Stomach smooth muscle (tissue), 2 donors: ENCODE results near the gene DCC.
"Not testable (repeated sequence)": the region's sequence is repeated elsewhere in the genome, so short reads cannot be mapped to it uniquely, and the experiment has no call there.

Source experiments
- H3K27ac ChIP-seq: one replicate; pipeline ENCODE4 v1.7.0; 2013; ENCODE audit warnings: mild to moderate bottlenecking, low read length, inconsistent platforms
- H3K27me3 ChIP-seq, 2 donors: one replicate each; pipeline ENCODE4 v1.7.0; 2013; ENCODE audit warnings: low read length in 2 of 2; ENCODE audit not compliant: insufficient read depth in 2 of 2, control insufficient read depth in 1 of 2
- H3K36me3 ChIP-seq, 2 donors: one replicate each; pipeline ENCODE4 v1.7.0; 2013; ENCODE audit warnings: low read length in 2 of 2; ENCODE audit not compliant: control insufficient read depth in 2 of 2, insufficient read depth in 2 of 2
- H3K4me1 ChIP-seq: one replicate; pipeline ENCODE4 v1.7.0; 2013; ENCODE audit warnings: low read length; ENCODE audit not compliant: control insufficient read depth, insufficient read depth
- H3K4me3 ChIP-seq, 2 donors: one replicate each; pipeline ENCODE4 v1.7.0; 2013; ENCODE audit warnings: low read length in 2 of 2
- H3K9ac ChIP-seq, 2 donors: one replicate each; pipeline ENCODE4 v1.7.0; 2013; ENCODE audit warnings: low read length in 2 of 2, mild to moderate bottlenecking in 1 of 2
- H3K9me3 ChIP-seq, 2 donors: one replicate each; pipeline ENCODE4 v1.7.0; 2013; ENCODE audit warnings: low read length in 2 of 2; ENCODE audit not compliant: control insufficient read depth in 2 of 2
- donor health status: healthy.
- donor health status: Pancreatic carcinoma.

Gene DCC

GRCh38 chr18:53503914-53504441 is 1164.0 kb downstream of the DCC start:
- Histone ChIP-seq H3K36me3 (no peaks in the 10 kb centered on the region), H3K4me3 (no peak overlapping the region), H3K27ac (no peak overlapping the region), H3K9ac (no peak overlapping the region), H3K4me1 (no peaks in the 10 kb centered on the region), H3K9me3 (no peaks in the 10 kb centered on the region), H3K27me3 (no peaks in the 10 kb centered on the region)

DNA sequence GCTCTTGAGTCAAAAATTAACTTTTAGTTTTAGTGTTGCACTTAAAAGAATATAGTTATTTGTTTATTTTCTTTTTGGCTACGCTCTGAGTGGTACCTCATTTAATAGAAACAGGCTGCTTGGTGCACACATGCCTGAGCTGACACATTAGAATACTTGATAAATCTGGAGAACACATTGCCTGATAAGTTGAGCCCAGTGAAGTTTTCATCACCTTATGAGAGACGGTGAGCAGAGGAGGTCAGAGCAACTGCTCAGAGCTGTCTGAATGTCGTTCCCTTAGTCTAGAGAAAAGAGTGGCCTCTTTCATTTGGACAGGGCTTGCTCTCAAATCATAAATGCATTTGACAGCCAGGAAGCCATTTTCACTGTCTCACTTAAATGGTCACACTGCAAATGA is 1168.5 kb downstream of the DCC start:
- Histone ChIP-seq H3K4me1 (no peaks in the 10 kb centered on the region), H3K27me3 (no peaks in the 10 kb centered on the region), H3K36me3 (no peaks in the 10 kb centered on the region), H3K9me3 (no peaks in the 10 kb centered on the region), H3K27ac (no peak overlapping the region), H3K9ac (no peak overlapping the region), H3K4me3 (no peak overlapping the region)

DNA sequence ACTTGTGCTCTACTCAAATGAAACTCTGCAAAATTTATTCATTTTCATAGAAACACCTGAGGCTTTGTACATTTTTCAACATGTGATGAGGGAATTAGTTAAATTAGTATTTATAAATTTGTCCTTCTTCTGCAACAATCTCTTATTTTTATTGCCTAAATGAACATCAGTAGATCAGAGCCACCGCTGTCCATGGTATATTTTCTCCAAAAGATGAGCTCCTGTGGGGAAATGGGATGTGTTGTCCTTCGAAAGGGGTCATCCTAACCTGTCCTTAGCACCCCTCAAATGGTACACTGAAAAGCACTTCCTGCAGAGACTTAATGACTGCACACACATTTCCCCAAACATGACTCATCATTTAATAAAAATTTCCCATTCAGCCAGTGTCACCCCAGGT is 1169.9 kb downstream of the DCC start:
- Histone ChIP-seq H3K9ac (no peak overlapping the region), H3K36me3 (no peaks in the 10 kb centered on the region), H3K27ac (no peak overlapping the region), H3K9me3 (no peaks in the 10 kb centered on the region), H3K4me3 (no peak overlapping the region), H3K27me3 (no peaks in the 10 kb centered on the region), H3K4me1 (no peaks in the 10 kb centered on the region)

DNA sequence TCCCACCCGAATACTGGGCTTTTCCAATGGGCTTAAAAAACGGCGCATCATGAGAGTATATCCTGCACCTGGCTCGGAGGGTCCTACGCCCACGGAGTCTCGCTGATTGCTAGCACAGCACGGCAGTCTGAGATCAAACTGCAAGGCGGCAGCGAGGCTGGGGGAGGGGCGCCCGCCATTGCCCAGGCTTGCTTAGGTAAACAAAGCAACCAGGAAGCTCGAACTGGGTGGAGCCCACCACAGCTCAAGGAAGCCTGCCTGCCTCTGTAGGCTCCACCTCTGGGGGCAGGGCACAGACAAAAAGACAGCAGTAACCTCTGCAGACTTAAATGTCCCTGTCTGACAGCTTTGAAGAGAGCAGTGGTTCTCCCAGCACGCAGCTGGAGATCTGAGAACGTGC is 1171.7 kb downstream of the DCC start:
- not testable (repeated sequence) for H3K4me3 ChIP-seq, H3K4me1 ChIP-seq, H3K9me3 ChIP-seq, H3K27ac ChIP-seq, H3K9ac ChIP-seq, H3K27me3 ChIP-seq, H3K36me3 ChIP-seq

DNA sequence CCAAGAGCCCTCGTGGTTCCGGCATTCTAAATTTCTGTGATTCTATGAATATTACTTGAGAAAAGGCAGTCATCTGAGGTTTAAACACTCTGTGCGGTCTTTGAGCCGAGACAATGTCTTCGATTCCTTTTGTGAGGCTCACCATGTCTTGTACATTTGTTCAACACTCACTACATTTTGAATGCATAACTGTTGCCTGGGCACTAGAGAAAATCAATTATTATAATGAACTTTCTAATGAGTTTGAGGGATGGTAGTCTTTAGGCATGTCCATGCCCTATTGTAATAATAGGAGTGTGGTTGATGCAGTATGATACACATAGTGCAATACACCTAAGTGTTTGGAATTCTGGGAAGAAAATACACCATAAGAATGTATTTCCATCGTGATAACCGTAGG is 1181.1 kb downstream of the DCC start:
- H3K27ac ChIP-seq = no peak overlapping the region
- no peak overlapping the region for H3K4me3 ChIP-seq
- no peaks in the 10 kb centered on the region for H3K27me3 ChIP-seq
- H3K4me1 ChIP-seq = no peaks in the 10 kb centered on the region
- H3K36me3 ChIP-seq = no peaks in the 10 kb centered on the region
- no peaks in the 10 kb centered on the region for H3K9me3 ChIP-seq
- no peak overlapping the region for H3K9ac ChIP-seq

- Histone ChIP-seq H3K4me3 (no peak overlapping the region), H3K9ac (no peak overlapping the region), H3K27me3 (no peaks in the 10 kb centered on the region), H3K4me1 (no peaks in the 10 kb centered on the region), H3K36me3 (no peaks in the 10 kb centered on the region), H3K9me3 (no peaks in the 10 kb centered on the region), H3K27ac (no peak overlapping the region)
These were observed 1186.3 kb downstream of the DCC start for GRCh38 chr18:53526101-53526870.

GRCh38 chr18:53527365-53527764 is 1187.4 kb downstream of the DCC start:
- no peak overlapping the region for H3K9ac ChIP-seq
- no peak overlapping the region for H3K27ac ChIP-seq
- no peaks in the 10 kb centered on the region for H3K36me3 ChIP-seq

DNA sequence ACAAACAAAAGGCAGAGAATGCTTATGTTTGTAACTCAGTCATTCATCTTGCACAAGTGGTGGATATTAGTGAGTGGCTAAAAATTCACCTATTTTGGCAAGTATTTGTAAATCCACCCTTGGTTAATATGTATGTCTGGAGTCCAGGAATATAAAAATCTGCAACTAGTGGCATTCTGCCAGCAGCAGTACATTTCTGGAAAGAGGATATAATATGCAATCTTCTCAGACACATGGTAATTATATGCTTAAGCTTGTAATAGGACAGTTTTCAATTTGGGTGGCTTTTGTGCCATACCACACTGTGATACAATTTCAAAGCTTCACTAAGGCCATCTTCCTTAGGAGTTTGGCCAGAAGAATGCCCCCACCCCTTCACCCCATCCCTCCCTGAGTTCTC is 1191.2 kb downstream of the DCC start:
- H3K9ac ChIP-seq = no peak overlapping the region

More at GRCh38 chr18:53527365-53527764, 1187.4 kb downstream of the DCC start:
- Histone ChIP-seq H3K4me3 (no peak overlapping the region), H3K27me3 (no peaks in the 10 kb centered on the region), H3K4me1 (no peaks in the 10 kb centered on the region), H3K9me3 (no peaks in the 10 kb centered on the region)

GRCh38 chr18:53531896-53532295 is 1191.9 kb downstream of the DCC start:
- Histone ChIP-seq H3K4me3 (no peak overlapping the region), H3K9ac (no peak overlapping the region), H3K4me1 (no peaks in the 10 kb centered on the region), H3K9me3 (no peaks in the 10 kb centered on the region), H3K27ac (no peak overlapping the region), H3K27me3 (no peaks in the 10 kb centered on the region), H3K36me3 (no peaks in the 10 kb centered on the region)

More for the DNA sequence above, 1191.2 kb downstream of the DCC start:
- Histone ChIP-seq H3K27me3 (no peaks in the 10 kb centered on the region), H3K9me3 (no peaks in the 10 kb centered on the region), H3K36me3 (no peaks in the 10 kb centered on the region), H3K4me1 (no peaks in the 10 kb centered on the region), H3K4me3 (no peak overlapping the region), H3K27ac (no peak overlapping the region)

DNA sequence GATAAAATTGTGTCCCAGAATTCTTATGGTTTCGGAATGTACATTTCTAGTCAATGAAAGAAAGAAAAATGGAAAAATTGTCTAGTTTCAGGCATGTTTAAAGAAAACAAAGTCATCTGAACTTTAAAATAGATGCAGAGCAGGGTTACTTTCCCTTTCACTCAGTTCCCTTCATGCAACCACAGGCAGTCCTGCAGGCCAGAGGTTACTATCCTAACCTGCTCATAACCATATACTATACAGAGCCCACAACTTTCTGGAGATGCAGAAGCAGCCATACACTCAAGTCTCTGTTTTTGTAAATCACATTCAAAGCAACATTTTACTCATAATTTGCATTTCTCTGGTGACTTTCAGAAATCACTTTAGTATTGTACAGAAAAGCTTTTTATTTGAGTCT is 1194.2 kb downstream of the DCC start:
- Histone ChIP-seq H3K9me3 (no peaks in the 10 kb centered on the region), H3K27ac (no peak overlapping the region), H3K9ac (no peak overlapping the region), H3K4me1 (no peaks in the 10 kb centered on the region), H3K4me3 (no peak overlapping the region), H3K36me3 (no peaks in the 10 kb centered on the region), H3K27me3 (no peaks in the 10 kb centered on the region)

DNA sequence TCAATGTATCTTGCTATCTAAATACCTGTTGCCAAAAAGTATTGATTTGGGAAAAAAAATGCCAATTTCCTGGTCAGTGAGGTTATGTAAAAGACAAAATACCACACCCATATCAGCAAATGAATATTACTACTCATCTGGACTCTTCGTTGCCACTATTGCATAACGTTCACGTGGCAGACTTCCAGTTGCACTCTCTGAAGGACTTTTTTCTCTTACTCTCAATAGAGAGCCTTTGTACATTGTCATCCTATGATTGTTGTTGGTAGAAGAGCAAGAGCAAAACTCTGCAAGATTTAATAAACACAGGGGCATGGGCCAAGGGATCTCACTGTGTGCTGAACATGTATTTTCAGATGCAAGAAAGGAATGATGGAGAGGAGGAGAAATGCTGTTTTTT is 1194.7 kb downstream of the DCC start:
- Histone ChIP-seq H3K4me3 (no peak overlapping the region), H3K36me3 (no peaks in the 10 kb centered on the region), H3K9me3 (no peaks in the 10 kb centered on the region), H3K27me3 (no peaks in the 10 kb centered on the region), H3K9ac (no peak overlapping the region), H3K4me1 (no peaks in the 10 kb centered on the region), H3K27ac (no peak overlapping the region)
